IPS DF 6.9 (cell line): ENCODE measurements around the gene TSKU.

Source experiments
- DNase-seq: peaks from one replicate; pipeline ENCODE4 v3.0.0-alpha.2; 2013; ENCODE audit warnings: low read depth, low spot score
- H3K27ac ChIP-seq: one replicate; pipeline ENCODE4 v1.5.1; 2013; ENCODE audit warnings: low read length, control low read depth
- H3K27me3 ChIP-seq: 2 replicates; pipeline ENCODE4 v1.6.1; 2013; ENCODE audit warnings: mild to moderate bottlenecking, low read length; ENCODE audit not compliant: control insufficient read depth, insufficient read depth
- H3K36me3 ChIP-seq: 2 replicates; pipeline ENCODE4 v1.6.1; 2013; ENCODE audit warnings: low read length; ENCODE audit not compliant: control insufficient read depth, insufficient read depth
- H3K4me1 ChIP-seq: 2 replicates; pipeline ENCODE4 v1.6.1; 2013; ENCODE audit warnings: low read length; ENCODE audit not compliant: control insufficient read depth, insufficient read depth
- H3K4me3 ChIP-seq: 2 replicates; pipeline ENCODE4 v1.5.1; 2013; ENCODE audit warnings: mild to moderate bottlenecking, low read length
- H3K9me3 ChIP-seq: 2 replicates; pipeline ENCODE4 v1.6.1; 2013; ENCODE audit warnings: low read length, inconsistent platforms; ENCODE audit not compliant: control insufficient read depth, insufficient read depth
- WGBS: extraction: QIAGEN DNeasy Blood & Tissue Kit; methylation state at CpG from one replicate; pipeline ENCODE4 v1.1.7; 2013; ENCODE audit warnings: mixed read lengths, missing lambda C conversion rate; ENCODE audit not compliant: insufficient read length, insufficient coverage; 5-methylcytosine and 5-hydroxymethylcytosine counted together

The TSKU gene

DNA sequence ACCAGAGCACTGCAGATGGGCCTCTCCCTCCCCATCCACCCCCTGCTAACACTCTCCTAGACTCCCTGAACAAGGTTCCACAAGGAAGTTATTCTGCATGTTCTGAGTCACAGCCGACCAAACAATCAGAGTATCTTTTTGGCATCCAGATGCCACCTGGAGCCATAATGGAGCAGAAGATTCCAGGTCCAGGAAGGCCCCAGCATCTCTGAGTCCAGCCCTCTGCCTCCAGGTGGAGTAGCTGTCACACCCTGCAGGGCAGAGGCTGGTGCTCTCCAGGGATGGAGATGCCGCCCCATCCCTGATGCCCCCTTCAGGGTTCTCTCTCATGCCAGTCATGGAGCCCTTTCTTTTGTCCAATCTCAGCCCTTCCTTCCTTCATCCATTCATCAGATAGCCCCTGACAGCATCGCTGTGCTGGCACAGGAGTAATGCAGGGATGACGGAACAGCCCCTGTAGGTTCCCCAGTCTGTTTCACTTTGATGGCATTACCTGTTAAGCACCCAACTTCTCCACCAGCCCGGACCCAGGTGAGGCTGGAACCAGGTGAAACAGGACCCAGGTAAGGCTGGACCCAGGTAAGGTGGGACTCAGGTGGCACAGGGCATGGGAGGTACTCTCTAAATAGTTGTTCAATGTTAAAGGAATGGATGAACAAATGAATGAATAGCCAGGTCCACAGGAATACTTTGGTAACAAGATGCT lies 20.1 kb upstream of the TSKU start:
- Histone ChIP-seq H3K27me3 (no peaks in the 10 kb centered on the region), H3K27ac (no peak overlapping the region), H3K4me3 (no peak overlapping the region), H3K36me3 (no peaks in the 10 kb centered on the region), H3K4me1 (0 out of 2 replicates have a peak, but pooled peaks cover 4% of the 10 kb centered on the region), H3K9me3 (no peaks in the 10 kb centered on the region)
- DNase-seq, result no peak
- no CpG with 5 or more reads among the region's 5 CpGs for WGBS

DNA sequence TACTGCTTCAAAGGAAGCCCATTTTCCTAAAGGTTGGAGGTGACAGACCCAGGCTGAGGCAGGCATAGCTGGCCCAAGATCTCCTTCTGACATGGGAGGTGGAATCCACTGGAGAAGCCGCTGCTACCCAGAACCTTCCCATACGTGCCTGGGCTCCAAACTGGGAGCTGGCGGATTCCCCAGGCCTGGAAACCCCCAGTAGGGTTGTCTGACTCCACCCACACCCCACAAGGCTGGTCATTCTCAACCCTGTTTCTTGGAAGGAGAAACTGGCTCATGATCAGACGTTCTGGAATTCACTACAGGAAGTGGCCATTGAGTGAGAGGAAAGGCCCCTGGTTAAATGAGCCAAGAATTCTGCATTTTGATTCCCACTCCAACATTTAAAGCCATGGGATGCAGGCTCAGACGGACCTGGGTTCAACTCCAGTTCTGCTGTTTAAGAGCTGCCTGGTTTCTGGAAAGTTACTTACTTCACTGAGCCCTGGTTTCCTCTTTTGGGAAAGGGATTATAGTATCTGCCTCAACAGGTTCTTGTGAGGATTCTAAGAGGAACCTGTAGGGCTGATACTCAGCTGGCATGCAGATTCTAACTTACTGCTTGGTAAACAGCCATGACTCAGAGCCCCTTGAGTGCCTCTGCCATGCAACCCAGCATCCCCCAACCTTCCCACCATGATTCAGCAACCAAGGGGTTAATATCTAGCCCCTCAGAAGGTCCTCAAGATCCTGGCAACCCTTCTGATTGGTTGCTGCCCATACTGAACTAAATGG lies 19.4 kb upstream of the TSKU start:
- WGBS, result no CpG with 5 or more reads among the region's 5 CpGs
- H3K4me1 ChIP-seq, result peaks cover 7% of the 10 kb centered on the region; the same call in 1 of the 2 replicates

DNA sequence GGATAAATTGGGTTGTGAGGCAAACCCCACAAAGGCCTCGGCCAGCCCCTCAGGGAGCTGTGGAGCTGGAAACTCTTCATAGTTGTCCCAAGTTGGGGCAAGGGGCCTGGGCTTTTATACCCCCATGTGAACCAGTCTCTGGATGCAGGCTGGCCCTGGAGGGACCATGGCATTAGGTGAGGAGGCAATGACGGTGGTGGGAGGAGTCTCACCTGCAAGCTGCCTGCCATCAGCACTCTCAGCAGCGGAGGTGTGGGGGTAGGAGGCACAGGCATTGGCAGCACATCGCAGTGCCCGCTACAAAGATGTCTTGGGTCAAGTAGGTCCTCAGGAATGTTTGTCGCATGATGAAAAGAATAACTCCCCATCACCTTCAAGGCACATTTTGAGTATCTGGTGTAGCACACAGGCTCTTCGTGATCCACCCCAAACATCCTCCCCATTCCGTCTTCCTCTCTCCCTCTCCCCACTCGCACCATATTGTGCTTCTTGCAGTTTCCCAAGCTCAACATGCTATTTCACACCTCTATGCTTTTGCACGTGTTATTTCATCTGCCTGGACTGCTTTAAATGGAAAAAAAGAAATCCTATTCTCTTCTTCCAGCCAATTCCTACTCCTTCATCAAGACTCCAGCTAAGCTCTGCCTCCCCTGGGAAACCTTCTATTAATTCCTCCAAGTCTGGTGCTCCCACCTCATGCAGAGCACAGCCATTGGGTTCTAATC lies 18.1 kb upstream of the TSKU start:
- H3K4me1 ChIP-seq, result peaks cover 5% of the 10 kb centered on the region; the same call in 1 of the 2 replicates

More for the DNA sequence above, 19.4 kb upstream of the TSKU start:
- H3K4me3 ChIP-seq, result no peak overlapping the region
- H3K27me3 ChIP-seq, result no peaks in the 10 kb centered on the region
- no peak for DNase-seq
- H3K36me3 ChIP-seq, result no peaks in the 10 kb centered on the region
- H3K9me3 ChIP-seq, result no peaks in the 10 kb centered on the region
- no peak overlapping the region for H3K27ac ChIP-seq

DNA sequence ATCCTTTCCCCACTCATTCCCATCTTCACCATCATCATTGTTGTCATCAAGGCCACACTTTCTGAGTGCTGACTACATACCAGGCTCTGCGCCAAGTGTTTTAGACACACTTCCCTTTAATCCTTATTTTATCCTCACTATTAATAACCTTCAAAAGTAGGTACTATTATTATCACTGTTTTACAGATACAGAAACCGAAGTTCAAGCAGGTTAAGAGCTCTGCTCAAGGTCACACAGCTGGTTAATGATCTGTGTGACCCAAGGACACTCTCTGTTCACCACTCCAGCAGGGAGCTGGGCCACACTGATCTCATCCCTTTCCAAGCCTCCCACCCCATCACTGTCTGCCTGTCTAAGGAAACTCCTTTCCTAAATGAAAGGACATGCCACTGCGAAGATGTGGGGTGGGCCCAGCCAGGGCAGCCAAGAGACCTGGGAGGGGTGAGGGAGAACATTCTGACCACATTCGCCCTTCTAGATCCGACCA lies 17.2 kb upstream of the TSKU start:
- Histone ChIP-seq H3K9me3 (no peaks in the 10 kb centered on the region), H3K4me1 (peaks cover 5% of the 10 kb centered on the region; the same call in 1 of the 2 replicates)
- WGBS, result no CpG with 5 or more reads among the region's 5 CpGs

More for the DNA sequence above, 18.1 kb upstream of the TSKU start:
- no peaks in the 10 kb centered on the region for H3K27me3 ChIP-seq
- H3K36me3 ChIP-seq, result no peaks in the 10 kb centered on the region
- H3K9me3 ChIP-seq, result no peaks in the 10 kb centered on the region
- DNase-seq, result no peak
- no peak overlapping the region for H3K27ac ChIP-seq
- H3K4me3 ChIP-seq, result no peak overlapping the region
- no CpG with 5 or more reads among the region's 10 CpGs for WGBS

DNA sequence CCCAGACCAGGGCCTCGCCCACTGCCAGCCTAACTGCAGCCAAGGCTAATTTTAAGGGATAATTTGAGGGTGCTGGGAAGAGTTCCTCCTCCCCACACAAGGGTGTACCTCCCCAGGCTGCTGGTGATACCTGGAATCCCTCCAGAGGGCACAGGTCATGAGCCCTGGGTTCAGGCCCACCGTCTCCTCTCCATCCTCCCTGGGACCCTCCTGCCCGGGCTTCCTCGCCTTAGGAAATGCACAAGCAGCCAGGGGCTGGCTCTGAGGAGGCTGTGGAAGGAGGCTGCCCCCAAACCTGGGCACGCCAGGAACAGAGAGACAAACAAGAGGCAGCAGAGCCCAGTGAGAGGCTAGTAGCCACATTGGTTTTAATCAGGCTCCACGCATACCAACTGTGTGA lies 16.6 kb upstream of the TSKU start:
- Histone ChIP-seq H3K36me3 (no peaks in the 10 kb centered on the region), H3K27me3 (no peaks in the 10 kb centered on the region), H3K9me3 (no peaks in the 10 kb centered on the region), H3K4me3 (no peak overlapping the region), H3K4me1 (peaks cover 5% of the 10 kb centered on the region; the same call in 1 of the 2 replicates), H3K27ac (no peak overlapping the region)
- no peak for DNase-seq
- no CpG with 5 or more reads among the region's 6 CpGs for WGBS

More for the DNA sequence above, 17.2 kb upstream of the TSKU start:
- H3K27me3 ChIP-seq, result no peaks in the 10 kb centered on the region
- no peak for DNase-seq
- no peak overlapping the region for H3K4me3 ChIP-seq
- no peaks in the 10 kb centered on the region for H3K36me3 ChIP-seq
- no peak overlapping the region for H3K27ac ChIP-seq

DNA sequence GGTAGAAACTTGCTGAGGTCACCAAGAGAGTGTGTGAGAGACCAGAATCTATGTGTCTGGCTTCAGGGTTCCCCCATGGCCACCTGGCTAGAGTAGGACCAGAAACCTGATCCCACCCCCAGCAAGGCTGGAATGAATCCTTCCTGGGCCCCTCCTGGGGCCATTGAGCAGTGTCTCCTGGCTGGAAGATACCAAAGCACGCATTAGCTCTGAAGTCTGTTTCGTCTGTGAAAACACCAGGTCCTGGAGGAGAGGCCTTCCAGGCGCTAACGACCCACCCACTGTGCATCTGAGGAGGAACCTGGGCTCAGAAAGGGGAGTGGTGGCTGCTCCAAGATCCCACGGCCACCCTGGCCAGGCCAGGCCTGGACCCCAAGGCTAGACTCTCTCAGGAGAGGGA lies 15.5 kb upstream of the TSKU start:
- WGBS, result no CpG with 5 or more reads among the region's 5 CpGs
- H3K4me1 ChIP-seq, result peaks cover 5% of the 10 kb centered on the region; the same call in 1 of the 2 replicates
- no peaks in the 10 kb centered on the region for H3K27me3 ChIP-seq
- H3K9me3 ChIP-seq, result no peaks in the 10 kb centered on the region
- no peak overlapping the region for H3K4me3 ChIP-seq
- H3K36me3 ChIP-seq, result no peaks in the 10 kb centered on the region
- no peak overlapping the region for H3K27ac ChIP-seq
- DNase-seq, result no peak

DNA sequence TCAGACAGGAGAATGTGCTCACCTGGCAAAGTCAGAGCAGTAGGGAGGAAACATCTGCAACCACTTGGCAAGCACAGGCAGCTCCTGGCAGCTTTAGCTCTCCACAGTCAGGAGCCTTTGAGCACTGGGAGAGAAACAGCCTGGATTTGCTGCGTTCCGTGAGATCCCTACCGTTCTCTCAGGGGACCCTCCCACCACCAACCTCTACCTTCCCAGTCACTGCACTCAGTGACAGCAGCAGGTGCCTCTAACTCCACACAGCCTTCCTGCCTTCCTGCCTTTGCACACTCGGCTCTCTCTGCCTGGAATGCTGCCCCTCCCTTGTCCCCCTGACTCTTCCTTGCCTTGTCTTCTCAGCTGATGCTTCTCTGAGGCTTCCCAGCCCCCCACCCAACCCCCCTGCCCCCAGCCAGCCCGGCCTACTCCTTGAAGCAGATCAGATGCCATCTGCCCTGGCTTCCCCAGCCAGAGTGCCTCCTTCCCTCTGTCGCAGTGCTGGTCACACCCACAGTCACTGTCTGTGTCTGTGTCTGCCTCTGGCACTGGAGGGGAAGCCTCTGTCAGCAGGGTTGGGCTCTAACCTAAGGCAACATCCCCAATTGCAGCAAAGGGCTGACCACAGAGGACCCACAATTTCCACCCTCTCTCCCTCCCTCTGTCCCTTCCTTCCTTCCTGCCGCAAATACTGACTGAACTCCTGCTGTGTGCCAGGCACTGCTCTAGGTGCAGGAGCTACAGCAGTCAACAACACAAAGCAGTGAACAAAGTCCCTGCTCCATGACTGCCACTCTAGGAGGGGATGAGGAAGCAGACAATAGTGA lies 14.9 kb upstream of the TSKU start:
- Histone ChIP-seq H3K9me3 (no peaks in the 10 kb centered on the region), H3K4me3 (no peak overlapping the region), H3K27me3 (no peaks in the 10 kb centered on the region), H3K36me3 (no peaks in the 10 kb centered on the region), H3K27ac (no peak overlapping the region), H3K4me1 (peaks cover 5% of the 10 kb centered on the region; the same call in 1 of the 2 replicates)
- no CpG with 5 or more reads among the region's 7 CpGs for WGBS
- no peak for DNase-seq

DNA sequence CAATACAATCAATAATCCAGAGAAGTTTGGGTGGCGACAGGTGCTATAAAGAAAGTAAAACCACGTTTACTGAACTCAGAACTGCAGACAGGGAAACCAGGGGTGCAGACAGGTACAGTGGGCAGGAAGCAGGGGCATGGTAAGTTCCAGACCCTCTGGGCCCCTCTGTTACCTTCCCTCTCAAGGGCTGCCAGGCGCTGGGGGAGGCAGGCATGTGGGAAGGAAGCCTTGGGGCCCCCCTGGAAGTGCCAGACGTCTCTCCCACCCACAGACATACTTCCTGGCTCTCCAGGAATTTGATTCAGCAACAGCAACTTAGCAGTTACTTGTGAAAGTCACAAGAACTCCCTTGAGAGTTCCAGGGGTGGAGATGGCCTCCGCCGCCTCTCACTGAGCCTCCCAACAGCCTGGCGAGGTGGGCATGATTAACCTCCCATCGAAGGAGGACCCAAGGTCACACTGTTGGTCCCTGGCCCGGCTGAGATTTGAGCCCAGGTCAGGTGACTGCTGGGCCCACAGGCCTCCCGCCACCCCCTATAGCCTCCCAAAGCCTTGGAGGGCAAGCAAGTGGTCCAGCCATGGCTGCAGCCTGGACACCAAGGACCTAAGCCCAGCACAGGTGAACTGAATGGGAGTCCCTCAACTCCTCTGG lies 14.1 kb upstream of the TSKU start:
- Histone ChIP-seq H3K4me1 (peaks cover 5% of the 10 kb centered on the region; the same call in 1 of the 2 replicates), H3K4me3 (no peak overlapping the region), H3K36me3 (no peaks in the 10 kb centered on the region), H3K27ac (no peak overlapping the region), H3K27me3 (no peaks in the 10 kb centered on the region), H3K9me3 (no peaks in the 10 kb centered on the region)
- no peak for DNase-seq
- no CpG with 5 or more reads among the region's 10 CpGs for WGBS

DNA sequence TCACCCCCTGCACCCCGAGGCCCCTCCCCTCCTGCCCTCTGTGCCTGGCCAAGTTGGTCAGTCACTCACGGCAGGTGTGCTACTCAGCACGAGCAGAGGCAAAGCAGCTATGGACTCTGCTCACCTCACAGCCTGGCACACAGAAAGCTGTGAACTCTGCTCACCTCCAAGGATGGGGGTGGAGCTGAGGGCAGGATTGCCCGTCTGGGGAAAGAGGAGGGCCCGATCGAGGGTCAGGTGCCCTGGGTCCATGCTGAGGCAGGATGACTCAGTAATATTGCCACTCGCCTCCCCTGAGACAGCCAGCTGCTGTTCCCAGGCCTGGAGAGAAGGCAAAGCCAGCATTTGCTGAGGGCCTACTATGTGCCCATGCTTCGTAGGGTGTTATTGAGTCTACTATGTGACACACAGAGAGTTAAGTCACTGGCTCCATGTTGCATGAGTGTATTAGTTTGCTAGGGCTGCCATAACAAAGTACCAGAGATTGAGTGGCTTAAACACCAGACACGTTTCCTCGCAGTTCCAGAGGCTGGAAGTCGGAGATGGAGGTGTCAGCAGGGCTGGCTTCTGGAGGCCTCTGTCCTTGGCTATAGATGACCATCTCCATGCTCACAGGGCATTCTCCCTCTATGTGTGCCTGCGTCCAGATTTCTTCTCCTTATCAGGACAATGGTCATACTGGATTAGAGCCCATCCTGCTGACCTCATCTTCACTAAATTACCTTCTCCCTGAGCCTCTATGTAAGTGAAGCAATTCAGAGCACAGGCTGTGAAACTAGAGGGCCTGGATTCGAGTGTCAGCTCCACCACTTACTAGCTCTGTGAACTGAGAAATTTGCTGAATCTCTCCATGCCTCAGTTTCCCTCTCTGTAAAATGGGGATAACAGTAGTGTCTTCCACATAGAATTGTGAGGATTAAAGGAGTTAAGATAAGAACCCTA lies 13.2 kb upstream of the TSKU start:
- H3K27me3 ChIP-seq, result no peaks in the 10 kb centered on the region
- H3K9me3 ChIP-seq, result no peaks in the 10 kb centered on the region
- no peak overlapping the region for H3K4me3 ChIP-seq
- H3K36me3 ChIP-seq, result no peaks in the 10 kb centered on the region
- no peak for DNase-seq
- peaks cover 5% of the 10 kb centered on the region; the same call in 1 of the 2 replicates for H3K4me1 ChIP-seq
- no peak overlapping the region for H3K27ac ChIP-seq
- WGBS, result no CpG with 5 or more reads among the region's 13 CpGs
